Karpas-422 (cell line): ENCODE results near the gene CD4. TPM values are rescaled to one million over a fixed set of nuclear protein-coding genes. Genes with fewer than 3 reads are reported as not detected.

Experiments used
- DNase-seq: peaks from one replicate; pipeline ENCODE4 v3.0.0-alpha.2; 2015
- H2AFZ ChIP-seq: fragments of 200-600 bp; sonication (generic); 2 replicates; pipeline ENCODE4 v1.6.1; 2014; ENCODE audit warnings: antibody characterized with exemption, low read length, mixed read lengths
- H3K27ac ChIP-seq: fragments of 200-600 bp; sonication (generic); 2 replicates; pipeline ENCODE4 v1.5.1; 2014; ENCODE audit warnings: mild to moderate bottlenecking, low read length, moderate library complexity
- H3K27me3 ChIP-seq: fragments of 200-600 bp; sonication (generic); 2 replicates; pipeline ENCODE4 v1.6.1; 2014; ENCODE audit warnings: low read length, mixed read lengths
- H3K36me3 ChIP-seq: fragments of 200-600 bp; sonication (generic); 2 replicates; pipeline ENCODE4 v1.6.1; 2014; ENCODE audit warnings: low read length, mixed read lengths; ENCODE audit not compliant: insufficient read depth
- H3K4me1 ChIP-seq: fragments of 200-600 bp; sonication (generic); 2 replicates; pipeline ENCODE4 v1.6.1; 2014; ENCODE audit warnings: mild to moderate bottlenecking, low read length, mixed read lengths
- H3K4me2 ChIP-seq: fragments of 200-600 bp; sonication (generic); 2 replicates; pipeline ENCODE4 v1.6.1; 2014; ENCODE audit warnings: low read length, low read depth, mild to moderate bottlenecking; ENCODE audit not compliant: poor library complexity, severe bottlenecking
- H3K4me3 ChIP-seq: fragments of 200-600 bp; sonication (generic); 2 replicates; pipeline ENCODE4 v1.5.1; 2014; ENCODE audit warnings: mild to moderate bottlenecking, antibody characterized with exemption, low read length, mixed read lengths
- H3K79me2 ChIP-seq: fragments of 200-600 bp; sonication (generic); 2 replicates; pipeline ENCODE4 v1.6.1; 2014; ENCODE audit warnings: mild to moderate bottlenecking, low read length, mixed read lengths
- H3K9ac ChIP-seq: fragments of 200-600 bp; sonication (generic); 2 replicates; pipeline ENCODE4 v1.6.0; 2014; ENCODE audit warnings: low read length
- H3K9me2 ChIP-seq: fragments of 200-600 bp; sonication (generic), shearing (Covaris generic); replicated peaks from 2 replicates; pipeline ENCODE4 v1.6.0; 2014; ENCODE audit warnings: mild to moderate bottlenecking, low read length, moderate library complexity; ENCODE audit not compliant: insufficient read depth
- H3K9me3 ChIP-seq: fragments of 300-700, 200-600 bp; sonication (generic); 2 replicates; pipeline ENCODE4 v1.6.1; 2014; ENCODE audit warnings: low read length, mixed read lengths
- H4K20me1 ChIP-seq: fragments of 200-600 bp; sonication (generic); 2 replicates; pipeline ENCODE4 v1.6.1; 2014; ENCODE audit warnings: mild to moderate bottlenecking, antibody characterized with exemption, low read length, low read depth; ENCODE audit not compliant: insufficient read depth
- total RNA-seq: library from RNA; depleted of rRNA; stranded (reverse); fragments of >200 nt; shearing (Covaris generic); gene quantifications from 2 replicates; pipeline ENCODE4 v1.2.3, GENCODE V29; 2014; ENCODE audit warnings: low replicate concordance

CD4 gene
- total RNA-seq, 1 experiment from 2014 or later, result not detected

GRCh38 chr12:6751767-6752166 is 37.6 kb upstream of the CD4 start:
- Histone ChIP-seq H3K9ac (peak overlapping the region; percentile 99), H3K4me3 (peak overlapping the region; percentile 97), H3K36me3 (peaks cover 18% of the 10 kb centered on the region)

DNA sequence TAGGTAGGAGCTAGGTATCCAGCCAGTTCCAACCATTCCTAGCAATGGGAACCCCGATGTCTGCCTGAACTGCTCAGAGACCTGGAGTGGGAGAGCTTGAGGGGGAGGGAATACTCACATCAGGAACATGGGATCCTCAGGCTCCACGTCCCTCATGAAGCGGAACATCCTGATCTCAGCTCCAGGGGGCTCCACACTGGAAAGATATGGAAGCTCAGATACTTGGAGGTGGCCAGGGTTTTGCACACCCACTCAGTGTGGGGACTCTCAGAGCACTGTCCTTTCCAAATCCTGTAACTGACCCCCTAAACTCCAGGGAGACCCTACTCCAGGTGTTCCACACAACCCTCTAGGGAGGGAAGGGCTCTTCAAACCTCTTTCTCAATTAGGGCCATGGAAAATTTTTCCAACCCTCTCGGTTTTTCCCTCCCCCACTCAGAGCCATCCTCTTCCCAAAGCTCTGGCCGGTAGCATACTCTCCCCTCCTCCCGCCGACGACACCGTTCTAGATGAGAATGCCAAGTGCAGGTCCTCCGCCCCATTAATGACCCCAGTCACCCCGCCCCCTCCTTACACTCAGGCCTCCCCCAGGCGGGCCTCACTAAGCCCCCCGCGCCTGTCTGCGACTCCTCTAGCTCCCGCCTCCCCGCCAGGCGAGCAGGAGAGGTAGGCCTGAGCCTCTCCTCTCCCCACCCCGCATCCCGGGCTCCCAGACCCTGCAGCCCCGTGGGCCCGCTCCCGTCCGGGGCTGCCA is 37.0 kb upstream of the CD4 start:
- peaks cover 17% of the 10 kb centered on the region for H3K79me2 ChIP-seq
- peaks cover 20% of the 10 kb centered on the region for H3K4me1 ChIP-seq
- peaks cover 8% of the 10 kb centered on the region for H4K20me1 ChIP-seq
- no peaks in the 10 kb centered on the region for H3K9me3 ChIP-seq
- no peaks in the 10 kb centered on the region for H3K9me2 ChIP-seq
- H3K4me3 ChIP-seq, result peak overlapping the region; percentile 97
- peak overlapping the region; percentile 96 for H3K27ac ChIP-seq
- H3K27me3 ChIP-seq, result no peaks in the 10 kb centered on the region
- 0 out of 2 replicates have a peak overlapping the region, but pooled peaks have one; percentile 60 for H2AFZ ChIP-seq
- peak; percentile 78 for DNase-seq
- H3K4me2 ChIP-seq, result peak overlapping the region; percentile 92
- H3K36me3 ChIP-seq, result peaks cover 18% of the 10 kb centered on the region
- H3K9ac ChIP-seq, result peak overlapping the region; percentile 99

More at GRCh38 chr12:6751767-6752166, 37.6 kb upstream of the CD4 start:
- Histone ChIP-seq H2AFZ (no peak overlapping the region), H3K79me2 (peaks cover 17% of the 10 kb centered on the region), H3K4me2 (peak overlapping the region; percentile 92), H3K9me2 (no peaks in the 10 kb centered on the region), H3K9me3 (no peaks in the 10 kb centered on the region), H3K4me1 (peaks cover 20% of the 10 kb centered on the region), H4K20me1 (peaks cover 8% of the 10 kb centered on the region), H3K27ac (peak overlapping the region; percentile 96; the same call in 1 of the 2 replicates), H3K27me3 (no peaks in the 10 kb centered on the region)
- DNase-seq, result no peak

GRCh38 chr12:6752921-6753771 is 36.2 kb upstream of the CD4 start, which contains the start of gene MLF2:
Gene MLF2, minus strand, starts transcription at chr12:6753141. Its CDS starts 807 bp downstream, at chr12:6752334.
- Histone ChIP-seq H3K9ac (peak within 1 kb of the TSS; percentile 99), H3K36me3 (peaks cover 12% of the 10 kb centered on the region), H3K4me2 (peak within 1 kb of the TSS; percentile 92), H3K9me3 (no peaks in the 10 kb centered on the region), H3K27me3 (no peaks in the 10 kb centered on the region), H3K4me3 (peak within 1 kb of the TSS; percentile 97), H2AFZ (peak within 1 kb of the TSS; percentile 60; the same call in 1 of the 2 replicates), H3K4me1 (peaks cover 20% of the 10 kb centered on the region), H3K9me2 (no peaks in the 10 kb centered on the region), H4K20me1 (peaks cover 8% of the 10 kb centered on the region), H3K79me2 (peaks cover 17% of the 10 kb centered on the region), H3K27ac (peak within 1 kb of the TSS; percentile 96)
- DNase-seq, result peak; percentile 99

GRCh38 chr12:6753772-6754356 is 35.5 kb upstream of the CD4 start:
- H2AFZ ChIP-seq, result peak overlapping the region; percentile 46; the same call in 1 of the 2 replicates
- H3K9ac ChIP-seq, result peak overlapping the region; percentile 99
- no peaks in the 10 kb centered on the region for H3K9me3 ChIP-seq
- H3K27ac ChIP-seq, result peak overlapping the region; percentile 96; the same call in 1 of the 2 replicates
- peak overlapping the region; percentile 92 for H3K4me2 ChIP-seq
- peaks cover 17% of the 10 kb centered on the region for H3K79me2 ChIP-seq
- H4K20me1 ChIP-seq, result peaks cover 8% of the 10 kb centered on the region
- no peak for DNase-seq
- no peaks in the 10 kb centered on the region for H3K27me3 ChIP-seq
- peak overlapping the region; percentile 54; the same call in 1 of the 2 replicates for H3K4me3 ChIP-seq
- peaks cover 12% of the 10 kb centered on the region for H3K36me3 ChIP-seq
- H3K4me1 ChIP-seq, result peaks cover 20% of the 10 kb centered on the region
- no peaks in the 10 kb centered on the region for H3K9me2 ChIP-seq

GRCh38 chr12:6754411-6754810 is 34.9 kb upstream of the CD4 start:
- peaks cover 8% of the 10 kb centered on the region for H4K20me1 ChIP-seq
- H3K79me2 ChIP-seq, result peaks cover 17% of the 10 kb centered on the region
- H3K9me3 ChIP-seq, result no peaks in the 10 kb centered on the region
- H3K27me3 ChIP-seq, result no peaks in the 10 kb centered on the region
- no peak overlapping the region for H3K27ac ChIP-seq
- DNase-seq, result no peak
- peak overlapping the region; percentile 92 for H3K4me2 ChIP-seq
- peaks cover 20% of the 10 kb centered on the region for H3K4me1 ChIP-seq
- peak overlapping the region; percentile 99 for H3K9ac ChIP-seq
- peaks cover 12% of the 10 kb centered on the region for H3K36me3 ChIP-seq
- no peak overlapping the region for H3K4me3 ChIP-seq
- H3K9me2 ChIP-seq, result no peaks in the 10 kb centered on the region
- H2AFZ ChIP-seq, result no peak overlapping the region

DNA sequence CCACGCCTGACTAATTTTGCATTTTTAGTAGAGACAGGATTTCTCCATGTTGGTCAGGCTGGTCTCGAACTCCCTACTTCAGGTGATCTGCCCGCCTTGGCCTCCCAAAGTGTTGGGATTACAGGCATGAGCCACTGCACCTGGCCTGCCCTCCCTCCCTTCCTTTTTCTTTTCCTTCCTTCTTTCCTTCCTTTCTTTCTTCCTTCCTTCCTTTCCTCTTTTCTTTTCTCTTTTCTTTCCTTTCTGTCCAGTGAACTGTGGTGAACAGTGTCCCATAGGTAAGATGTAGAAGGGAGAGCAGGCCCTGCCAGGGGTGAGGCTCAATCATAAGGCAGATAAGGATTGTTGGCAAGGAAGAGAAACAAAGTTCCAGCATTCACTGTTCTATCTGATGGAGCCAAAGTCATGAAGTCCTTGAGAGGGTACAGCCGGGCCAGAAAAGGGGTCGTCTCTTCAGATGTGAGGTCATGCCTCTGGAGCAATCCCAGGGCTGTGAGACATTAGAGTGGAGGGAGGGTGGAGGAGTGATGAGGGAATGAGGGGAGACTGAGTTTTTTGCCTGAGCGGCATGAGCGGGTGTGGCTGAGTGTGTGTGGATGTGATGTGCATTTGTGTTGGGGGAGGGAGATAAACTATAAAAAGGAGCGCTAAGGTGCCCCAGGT is 32.2 kb upstream of the CD4 start:
- Histone ChIP-seq H3K79me2 (peaks cover 7% of the 10 kb centered on the region), H3K27me3 (no peaks in the 10 kb centered on the region), H3K36me3 (no peaks in the 10 kb centered on the region), H3K9me2 (no peaks in the 10 kb centered on the region), H3K4me3 (no peak overlapping the region), H3K9ac (no peak overlapping the region), H3K4me2 (no peak overlapping the region), H3K27ac (no peak overlapping the region), H4K20me1 (peaks cover 2% of the 10 kb centered on the region), H2AFZ (no peak overlapping the region), H3K4me1 (peaks cover 15% of the 10 kb centered on the region), H3K9me3 (no peaks in the 10 kb centered on the region)
- DNase-seq, result no peak

GRCh38 chr12:6758506-6759095 is 30.7 kb upstream of the CD4 start:
- no peak overlapping the region for H3K4me3 ChIP-seq
- no peaks in the 10 kb centered on the region for H3K79me2 ChIP-seq
- no peak for DNase-seq
- H3K27me3 ChIP-seq, result no peaks in the 10 kb centered on the region
- H3K9ac ChIP-seq, result no peak overlapping the region
- no peak overlapping the region for H3K4me2 ChIP-seq
- no peaks in the 10 kb centered on the region for H3K9me3 ChIP-seq
- no peaks in the 10 kb centered on the region for H3K9me2 ChIP-seq
- H3K36me3 ChIP-seq, result no peaks in the 10 kb centered on the region
- H3K27ac ChIP-seq, result no peak overlapping the region
- H2AFZ ChIP-seq, result no peak overlapping the region
- H4K20me1 ChIP-seq, result no peaks in the 10 kb centered on the region
- H3K4me1 ChIP-seq, result peaks cover 12% of the 10 kb centered on the region
